Right ventricle myocardium inferior (tissue), 1 donor: ENCODE measurements around the gene RFX2. TPM values are rescaled to one million over a fixed set of nuclear protein-coding genes. Genes with fewer than 3 reads are reported as not detected.
"Not testable (repeated sequence)": the region's sequence is repeated elsewhere in the genome, so short reads cannot be mapped to it uniquely, and the experiment has no call there.

Source experiments
- ATAC-seq: fragments of 200-7000 bp; cut with Tn5 transposase; one replicate; pipeline ENCODE4 v1.9.1; 2020; ENCODE audit warnings: mild to moderate bottlenecking, moderate library complexity
- DNase-seq: peaks from one replicate; pipeline ENCODE4 v3.0.0; 2021; ENCODE audit errors: missing footprints
- intact Hi-C: fragments of 100-400 bp; cut with DNase I; formaldehyde crosslinking; loops from one replicate; pipeline ENCODE4 v1.11.0; 2022
- total RNA-seq: library from RNA; stranded (reverse); fragmentation: NEBNext Ultra II Directional; extraction: Animal tissue kit (Norgen Biotek cat#: 25700); gene quantifications from one replicate; pipeline ENCODE4 v1.2.1, GENCODE V29; 2021
- donor health status: DM: no; HTN: yes; CAD: no; lungs with severe emphysema.

RFX2 gene
- total RNA-seq, 1 donor from 2014 or later: 5.4 TPM

DNA sequence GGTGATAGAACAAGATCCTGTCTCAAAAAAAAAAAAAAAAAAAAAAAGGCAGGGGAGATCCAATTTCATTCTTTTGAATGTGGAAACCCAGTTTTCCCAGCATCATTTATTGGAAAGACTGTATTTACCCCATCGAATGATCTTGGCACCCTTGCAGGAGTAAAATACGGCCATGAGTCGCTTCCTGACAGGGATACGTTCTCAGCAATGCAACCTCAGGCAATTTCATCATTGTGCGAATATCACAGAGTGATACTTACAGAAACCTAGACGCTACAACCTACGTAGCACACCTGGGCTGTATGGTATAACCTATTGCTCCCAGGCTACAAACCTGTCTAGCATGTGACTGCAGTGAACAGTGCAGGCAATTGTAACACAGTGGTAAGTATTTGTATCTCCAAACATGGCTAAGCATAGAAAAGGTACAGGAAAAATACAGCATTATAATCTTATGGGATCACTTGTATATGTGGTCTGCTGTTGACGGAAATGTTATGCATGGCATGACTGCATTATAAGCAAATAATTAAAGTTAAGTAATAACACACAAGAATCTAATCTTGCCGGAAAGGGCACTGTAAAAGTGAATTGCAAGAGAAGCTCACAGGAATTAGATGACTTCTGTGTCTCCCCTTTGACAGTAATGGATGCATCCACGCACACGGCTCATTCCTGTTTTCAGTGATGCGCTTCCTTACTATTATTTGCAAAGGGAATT lies 24.1 kb downstream of the RFX2 start:
- ATAC-seq: no peak
- intact Hi-C loops: no loop called here
- no peak for DNase-seq

DNA sequence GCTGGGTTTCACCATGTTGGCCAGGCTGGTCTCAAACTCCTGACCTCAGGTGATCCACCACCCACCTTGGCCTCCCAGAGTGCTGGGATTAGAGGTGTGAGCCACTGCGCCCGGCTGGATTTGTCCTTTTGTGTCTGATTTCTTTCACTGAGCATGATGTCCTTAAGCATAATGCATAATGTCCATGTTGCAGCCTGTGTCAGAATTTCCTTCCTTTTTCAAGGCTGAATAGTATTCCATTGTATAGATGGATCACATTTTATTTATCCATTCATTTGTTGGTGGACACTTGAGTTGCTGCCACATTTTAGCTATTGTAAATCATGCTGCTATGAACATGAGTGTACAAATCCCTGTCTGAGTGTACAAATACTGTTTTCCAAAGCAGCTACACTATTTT lies 25.5 kb downstream of the RFX2 start:
- ATAC-seq: no peak
- intact Hi-C loops: no loop called here
- no peak for DNase-seq

DNA sequence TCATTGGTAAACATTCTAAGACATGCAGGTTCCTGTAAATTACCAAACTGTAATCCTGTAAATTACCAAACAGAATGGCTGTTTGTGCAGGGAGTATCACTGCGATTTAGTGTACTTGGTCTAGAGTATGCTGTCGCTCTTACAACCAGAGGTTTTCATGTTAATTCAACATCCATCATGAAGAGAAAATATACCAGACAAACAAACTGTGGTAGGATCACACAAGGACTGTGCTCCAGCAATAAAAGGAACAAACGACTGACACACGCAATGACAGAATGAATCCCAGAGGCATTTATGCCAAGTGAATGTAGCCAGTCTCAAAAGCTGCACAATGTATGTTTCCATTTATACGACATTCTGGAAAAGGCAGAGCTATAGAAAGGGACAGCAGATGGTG lies 31.2 kb downstream of the RFX2 start:
- no peak for ATAC-seq
- DNase-seq: no peak
- intact Hi-C loops: no loop called here

DNA sequence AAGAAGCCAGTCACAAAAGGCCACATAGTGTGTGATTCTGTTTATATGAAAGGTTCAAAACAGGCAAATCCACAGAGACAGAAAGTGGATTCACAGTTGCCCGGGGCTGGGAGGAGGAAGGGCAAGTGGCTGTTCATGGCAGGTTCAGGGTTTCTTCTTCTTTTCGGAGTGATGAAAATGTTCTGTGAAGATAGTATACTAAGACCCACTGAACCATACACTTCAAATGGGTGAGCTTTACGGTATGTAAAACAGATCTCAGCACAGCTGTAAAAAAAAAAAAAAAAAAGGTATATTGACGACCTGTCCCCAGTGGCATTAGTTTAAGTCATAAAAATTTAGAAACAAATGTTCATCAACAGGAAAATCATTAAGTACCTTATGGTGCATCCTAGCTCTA lies 32.2 kb downstream of the RFX2 start:
- no peak for DNase-seq
- intact Hi-C loops: no loop called here
- no peak for ATAC-seq

DNA sequence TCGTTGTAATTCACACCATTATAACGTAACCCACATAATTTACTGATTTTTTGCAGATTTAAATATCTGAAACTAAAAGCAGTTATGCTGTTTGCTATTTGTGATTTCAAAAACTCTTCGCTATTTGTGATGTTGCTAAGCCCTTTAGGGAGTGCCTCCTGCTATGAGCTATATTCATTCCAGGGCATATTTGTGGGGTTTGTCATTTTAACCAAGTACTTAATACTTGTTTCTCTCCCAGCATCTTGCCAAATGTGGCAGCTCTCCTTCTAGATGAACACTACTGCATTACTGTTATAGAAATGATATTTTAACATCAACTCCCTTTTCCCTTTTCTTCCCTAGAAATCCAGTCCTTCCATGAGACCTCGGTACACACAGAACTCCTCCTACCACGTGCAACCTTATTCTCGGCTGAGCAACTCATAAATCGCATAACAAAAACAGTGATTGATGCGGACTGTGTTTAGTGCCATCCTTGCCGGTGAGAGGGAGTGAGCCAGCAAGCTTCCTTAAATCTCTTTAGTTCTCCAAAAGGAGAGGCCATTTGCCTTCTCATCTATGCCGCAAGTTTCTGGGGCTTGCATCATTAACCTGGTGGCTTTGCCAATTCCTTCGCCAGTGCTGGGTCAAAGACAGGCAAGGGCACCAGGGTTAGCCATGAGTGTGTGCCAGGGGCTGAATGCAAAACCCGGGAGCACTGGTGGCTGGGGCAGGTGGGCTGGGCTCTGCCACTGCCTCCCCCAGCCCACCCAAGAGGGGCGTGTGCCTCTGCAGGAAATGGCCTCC lies 33.4 kb downstream of the RFX2 start:
- ATAC-seq (no peak), DNase-seq (no peak)
- intact Hi-C loops: no loop called here

DNA sequence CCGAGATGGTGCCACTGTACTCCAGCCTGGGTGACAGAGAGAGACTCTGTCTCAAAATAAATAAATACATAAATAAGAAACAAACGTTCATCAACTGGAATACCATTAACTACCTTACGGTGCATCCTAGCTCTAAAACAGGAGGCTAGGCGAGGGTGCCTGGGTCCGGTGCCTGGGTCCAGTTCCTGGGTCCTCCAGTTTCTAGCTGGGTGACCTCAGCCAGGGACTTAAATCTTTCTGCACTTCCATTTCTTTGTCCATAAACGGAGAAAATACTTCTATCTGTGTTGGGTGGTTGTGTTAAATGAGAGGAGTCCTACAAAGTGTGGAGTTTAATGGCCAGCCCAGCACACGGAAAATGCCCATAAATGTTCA lies 34.0 kb downstream of the RFX2 start:
- intact Hi-C loops: no loop called here
- DNase-seq: no peak
- no peak for ATAC-seq

DNA sequence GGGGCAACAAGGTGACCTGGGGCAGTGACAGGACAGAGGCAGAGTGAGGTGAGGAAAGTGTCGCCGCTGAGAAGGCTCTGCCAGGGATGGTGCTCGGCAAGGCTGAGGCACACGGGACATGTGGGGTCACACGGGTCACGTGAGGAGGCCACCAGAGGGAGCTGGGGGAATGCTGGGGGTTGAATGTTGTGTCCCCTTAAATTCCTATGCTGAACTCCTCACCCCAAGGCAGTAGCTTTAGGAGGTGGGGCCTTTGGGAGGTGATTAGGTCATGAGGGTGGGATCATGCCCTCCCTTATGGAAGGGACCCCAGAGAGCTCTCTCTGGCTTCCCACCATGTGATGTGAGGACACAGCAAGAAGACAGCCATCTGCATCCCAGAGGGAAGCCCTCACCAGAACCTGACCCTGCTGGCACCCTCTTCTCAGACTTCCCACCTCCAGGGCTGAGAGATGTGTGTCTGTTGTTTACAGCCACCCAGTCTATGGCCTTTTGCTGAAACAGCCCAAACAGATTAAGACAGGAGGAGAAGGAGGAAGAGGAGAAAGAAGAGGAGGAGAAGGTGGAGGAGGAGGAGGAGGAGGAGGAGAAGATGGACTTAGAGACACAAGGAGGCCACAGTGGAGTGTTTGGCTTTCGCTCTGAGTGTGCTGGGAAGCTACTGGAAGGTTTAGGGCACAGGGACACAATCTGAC lies 35.4 kb downstream of the RFX2 start:
- DNase-seq (no peak), ATAC-seq (peak; percentile 12)
- intact Hi-C loops: no loop called here

DNA sequence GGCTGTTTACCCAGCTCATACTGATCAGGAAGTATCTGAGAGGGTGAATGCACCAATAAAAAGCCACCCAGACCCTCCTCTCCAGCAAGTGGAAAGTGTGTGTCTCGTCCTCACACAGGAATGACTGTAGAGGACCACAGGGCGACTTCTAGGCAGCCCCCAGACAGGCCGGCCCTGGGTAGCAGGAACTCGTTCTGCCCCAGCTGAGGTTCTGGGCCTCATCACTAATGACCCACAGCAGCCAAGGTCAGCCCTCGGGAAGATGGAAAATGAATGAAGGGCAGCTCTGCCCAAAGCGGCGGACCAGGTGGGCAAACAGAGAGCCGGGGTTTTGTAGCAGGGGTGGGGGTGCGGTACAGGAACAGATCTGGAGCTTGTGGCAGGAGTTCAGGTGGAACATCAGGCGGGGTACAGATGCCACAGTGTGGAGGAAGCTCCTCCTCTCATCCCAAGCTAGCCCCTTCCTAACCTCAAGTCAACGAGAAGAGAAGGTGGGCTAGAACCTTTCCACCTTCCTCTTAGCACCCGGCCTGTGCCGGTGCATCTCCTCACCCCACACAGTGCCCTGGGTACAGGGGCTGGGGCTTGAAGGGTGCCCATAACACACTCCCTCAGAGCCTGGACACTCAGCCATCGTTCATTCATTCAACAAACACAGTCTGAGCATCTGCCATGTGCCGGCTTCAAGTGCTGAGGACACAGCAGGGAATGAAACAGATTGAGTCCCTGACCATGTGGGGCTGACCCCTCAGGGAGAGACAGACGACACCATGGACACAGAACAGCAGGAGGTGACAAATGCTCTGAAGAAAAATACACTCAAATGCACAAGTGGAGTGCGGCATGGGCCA lies 36.2 kb downstream of the RFX2 start:
- DNase-seq (no peak), ATAC-seq (peak; percentile 23)
- intact Hi-C loops: no loop called here

DNA sequence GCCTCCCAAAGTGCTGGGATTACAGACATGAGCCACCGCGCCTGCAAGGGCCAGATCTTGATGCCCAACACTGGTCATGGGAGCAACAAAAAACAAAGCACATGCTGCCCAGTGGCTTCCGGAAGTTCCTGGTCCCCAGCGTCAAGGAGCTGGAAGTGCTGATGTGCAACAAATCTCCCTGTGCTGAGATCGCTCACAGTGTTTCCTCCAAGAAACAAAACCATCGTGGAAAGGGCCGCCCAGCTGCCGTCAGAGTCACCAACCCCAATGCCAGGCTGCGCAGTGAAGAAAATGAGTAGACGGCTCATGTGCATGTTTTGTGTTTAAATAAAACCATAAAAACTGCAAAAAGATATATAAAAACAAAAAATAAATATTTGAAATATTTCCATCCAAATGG lies 37.1 kb downstream of the RFX2 start:
- intact Hi-C loops, ATAC-seq, DNase-seq: not testable (repeated sequence)

DNA sequence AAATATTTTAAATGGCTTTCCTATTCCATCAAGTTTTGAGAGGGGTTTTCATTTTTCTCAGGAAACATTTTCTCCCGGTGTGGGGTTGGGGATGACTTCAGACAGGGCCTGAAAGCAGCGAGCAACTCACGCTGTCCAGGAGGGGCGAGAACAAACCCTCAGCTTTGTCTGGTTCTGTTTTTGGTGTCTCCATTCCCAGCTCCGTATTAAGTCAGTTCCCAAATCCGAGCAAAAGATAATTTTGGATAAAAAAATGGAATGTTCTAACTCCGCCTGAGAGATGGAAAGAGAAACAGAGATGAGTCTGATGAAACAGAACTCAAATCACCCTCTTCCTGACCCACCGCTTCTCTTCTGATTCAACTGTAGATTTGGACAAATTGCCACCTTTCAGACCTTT lies 38.4 kb downstream of the RFX2 start:
- intact Hi-C loops: no loop called here
- ATAC-seq (no peak), DNase-seq (no peak)

DNA sequence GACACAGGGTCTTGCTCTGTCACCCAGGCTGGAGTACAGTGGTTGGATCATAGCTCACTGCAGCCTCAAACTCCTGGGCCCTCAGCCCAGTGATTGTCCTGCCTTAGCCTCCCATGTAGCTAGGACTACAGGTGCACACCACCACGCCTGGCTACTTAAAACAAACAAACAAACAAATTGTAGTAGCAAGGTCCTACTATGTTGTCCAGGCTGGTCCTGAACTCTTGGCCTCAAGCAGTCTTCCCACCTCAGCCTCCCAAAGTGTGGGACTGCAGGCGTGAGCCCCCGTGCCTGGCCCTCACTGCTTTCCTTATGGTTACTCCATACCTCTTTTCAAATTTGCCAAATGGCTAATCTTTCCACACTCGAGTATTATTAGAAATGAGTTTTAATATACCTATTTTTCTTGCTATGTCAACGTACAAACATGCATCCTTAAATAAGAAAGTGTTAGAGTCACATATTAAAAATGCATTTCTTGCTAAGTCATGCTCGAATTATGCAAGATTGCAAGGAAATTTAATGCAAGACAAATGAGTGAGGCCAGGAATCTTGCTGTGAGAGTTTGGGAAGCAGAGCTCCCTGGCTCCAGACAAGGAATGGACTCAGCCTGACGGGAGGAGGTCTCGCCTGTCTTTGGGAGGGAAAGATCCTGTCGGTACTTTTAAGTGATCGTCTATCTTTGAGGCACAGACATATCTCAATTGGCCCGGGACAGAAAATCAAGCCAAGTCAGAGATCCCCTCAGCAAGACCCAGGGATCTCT lies 39.4 kb downstream of the RFX2 start:
- DNase-seq (no peak), ATAC-seq (no peak)
- intact Hi-C loops: no loop called here

DNA sequence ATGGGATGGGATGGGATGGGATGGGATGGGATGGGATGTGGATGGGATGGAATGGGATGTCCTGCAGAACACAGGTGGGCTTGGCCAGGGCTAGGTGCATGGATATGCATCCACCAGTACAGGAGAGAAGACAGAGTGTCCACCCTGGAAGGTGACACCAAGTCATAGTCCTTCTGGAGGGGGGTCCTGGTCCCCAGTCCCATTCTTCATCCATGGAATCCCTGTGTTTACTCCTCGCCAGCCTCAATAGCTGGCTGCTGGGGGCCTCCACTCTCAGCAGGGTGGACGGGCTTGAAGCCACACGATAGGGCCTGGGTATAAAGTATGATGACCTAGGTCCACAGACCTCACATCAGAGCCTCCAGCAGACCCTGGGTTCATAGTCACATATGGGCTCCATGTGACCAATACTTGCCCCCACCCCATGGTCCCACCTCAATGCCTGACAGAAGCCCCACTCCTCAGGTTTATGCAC lies 40.1 kb downstream of the RFX2 start:
- intact Hi-C loops: no loop called here
- DNase-seq: no peak

DNA sequence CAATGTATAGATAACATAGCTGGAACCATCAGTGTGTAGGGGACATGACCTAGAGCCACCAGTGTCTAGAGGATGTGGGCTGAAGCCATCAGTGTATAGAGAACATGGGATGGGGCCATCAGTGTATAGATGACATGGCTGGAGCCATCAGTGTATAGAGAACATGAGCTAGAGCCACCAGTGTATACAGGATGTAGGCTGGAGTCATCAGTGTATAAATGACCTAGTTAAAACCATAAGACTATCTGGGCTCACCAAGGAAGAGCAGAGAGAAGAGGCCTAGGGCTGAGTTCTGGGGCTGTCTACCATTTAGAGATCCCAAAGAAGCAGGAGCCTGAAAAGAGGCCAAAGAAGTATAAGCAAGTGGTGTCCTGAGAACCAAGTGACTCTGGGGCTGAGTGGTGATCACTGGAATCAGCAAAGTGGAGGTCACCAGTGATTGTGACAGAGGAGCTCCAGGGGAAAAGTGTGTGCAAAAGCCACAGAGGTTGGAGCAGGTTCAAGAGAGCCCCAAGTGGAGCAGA lies 41.0 kb downstream of the RFX2 start:
- intact Hi-C loops: no loop called here
- DNase-seq (no peak), ATAC-seq (no peak)

More for the DNA sequence above, 40.1 kb downstream of the RFX2 start:
- ATAC-seq: no peak

DNA sequence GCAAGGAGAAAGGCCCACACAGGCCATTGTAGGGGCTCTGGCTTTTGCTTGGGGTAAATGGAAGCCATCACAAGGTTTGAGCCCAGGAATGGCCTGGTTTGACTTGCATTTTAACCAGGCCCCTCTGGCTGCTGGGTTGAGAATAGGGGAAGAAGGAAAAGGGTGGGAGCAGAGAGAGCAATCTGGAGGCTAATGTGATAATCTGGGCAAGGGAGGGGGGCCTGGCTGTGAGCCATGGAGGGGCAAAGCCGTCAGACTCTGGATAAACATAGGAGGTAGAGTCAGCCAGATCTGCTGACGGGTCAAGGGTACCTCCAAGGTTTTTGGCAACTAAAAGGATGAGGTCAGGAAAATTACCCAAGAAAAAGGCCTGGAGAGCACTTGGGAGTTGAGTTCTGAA lies 41.6 kb downstream of the RFX2 start:
- no peak for ATAC-seq
- DNase-seq: no peak
- intact Hi-C loops: no loop called here

DNA sequence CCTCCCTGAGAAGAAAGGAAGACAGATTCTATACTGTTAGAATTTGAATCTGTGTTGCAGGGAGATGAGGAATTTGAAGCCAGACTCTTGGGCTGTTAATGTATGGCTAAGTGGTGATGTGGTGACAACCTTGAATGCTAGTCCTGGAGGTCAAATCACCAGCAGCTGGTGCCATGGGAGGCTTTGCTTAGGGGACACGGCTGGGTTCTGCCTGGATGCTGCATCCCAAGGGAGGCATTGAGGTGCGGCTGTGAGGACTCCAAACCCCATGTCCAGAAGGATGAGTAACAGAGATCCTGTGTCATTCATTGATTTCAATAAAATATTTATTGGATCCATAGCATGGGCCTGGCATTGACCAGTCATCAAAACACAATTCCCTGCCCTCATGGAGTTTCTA lies 42.3 kb downstream of the RFX2 start:
- DNase-seq (no peak), ATAC-seq (no peak)
- intact Hi-C loops: loop anchor here (2.0 kb wide), 1 partner anchor 43 kb away; the partner anchor contains the start of gene RFX2

DNA sequence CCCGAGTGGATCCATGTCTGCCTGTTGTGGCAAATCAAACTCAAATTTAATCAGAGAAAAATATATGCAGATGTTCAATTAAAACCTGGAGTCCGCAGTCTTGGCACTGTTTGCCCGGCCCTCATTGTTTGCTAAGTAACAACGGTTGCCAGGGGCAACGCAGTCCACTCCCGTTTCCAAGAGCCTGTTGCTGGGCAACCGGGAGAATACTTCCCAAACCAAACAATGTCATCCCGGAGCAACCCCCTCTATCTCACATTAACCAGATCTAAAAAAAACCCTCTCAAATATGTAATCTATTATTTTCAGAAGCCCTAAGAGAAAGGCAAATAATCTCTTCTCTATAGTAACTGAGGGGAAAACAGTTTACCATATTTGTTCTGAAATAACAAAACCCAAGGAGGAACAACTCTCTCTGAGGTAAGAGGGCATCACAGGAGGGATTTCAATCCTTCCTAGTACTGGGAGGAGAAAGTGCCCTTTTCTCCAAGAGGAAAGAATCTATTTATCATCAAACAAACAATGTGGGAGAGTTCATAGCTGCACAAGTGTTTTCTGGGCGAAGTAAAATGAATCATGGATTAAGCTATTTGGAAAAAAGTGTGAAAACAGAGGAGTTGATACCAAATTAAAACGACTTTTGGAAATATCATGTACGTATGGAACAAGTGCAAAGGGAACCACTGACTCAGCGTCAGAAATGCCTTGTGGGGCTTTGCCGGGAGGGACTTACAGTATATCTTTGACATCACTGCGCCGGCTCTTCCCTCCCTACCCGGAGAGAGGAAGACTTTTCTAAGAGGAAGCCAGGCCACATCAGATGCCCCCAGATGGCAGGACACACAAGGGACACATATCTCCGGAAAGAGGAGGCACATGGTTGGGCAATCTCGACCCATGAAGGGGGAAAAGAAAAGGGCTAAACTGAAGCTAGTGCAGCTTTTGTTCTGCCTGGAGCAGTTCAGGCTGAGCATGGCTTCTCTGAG lies 43.3 kb downstream of the RFX2 start:
- DNase-seq: peak; percentile 98
- peak; percentile 84 for ATAC-seq
- intact Hi-C loops: loop anchor here (1.0 to 2.0 kb wide), 4 partner anchors 10 to 206 kb away; partner anchors contain the start of gene RFX2
